DND-41 (cell line): Measurements from ENCODE around the gene ARHGAP4.

Experiments used
- ATAC-seq: fragments of 200-7000 bp; cut with Tn5 transposase; 3 replicates; pipeline ENCODE4 v1.9.1; 2021; ENCODE audit warnings: low read depth; ENCODE audit not compliant: insufficient read depth
- DNase-seq: peaks from one replicate; pipeline ENCODE4 v3.0.0-alpha.2; 2020
- H2AFZ ChIP-seq: 2 replicates; pipeline ENCODE4 v1.6.0; 2012; ENCODE audit warnings: low read depth, low read length
- H3K27ac ChIP-seq: 2 replicates; pipeline ENCODE4 v1.5.1; 2012; ENCODE audit warnings: low read length, inconsistent platforms
- H3K27me3 ChIP-seq: fragments of 200-600 bp; sonication (generic); 2 replicates; pipeline ENCODE4 v1.6.0; 2012; ENCODE audit warnings: low read length, mild to moderate bottlenecking, inconsistent platforms; ENCODE audit not compliant: insufficient read depth, poor library complexity
- H3K36me3 ChIP-seq: 2 replicates; pipeline ENCODE4 v1.5.1; 2012; ENCODE audit warnings: low read length, inconsistent platforms; ENCODE audit not compliant: insufficient read depth
- H3K4me1 ChIP-seq: 2 replicates; pipeline ENCODE4 v1.5.1; 2012; ENCODE audit warnings: mild to moderate bottlenecking, low read length; ENCODE audit not compliant: insufficient read depth
- H3K4me2 ChIP-seq: 2 replicates; pipeline ENCODE4 v1.6.0; 2012; ENCODE audit warnings: mild to moderate bottlenecking, moderate library complexity, low read length, inconsistent platforms; ENCODE audit not compliant: insufficient read depth
- H3K4me3 ChIP-seq, 2 experiments: fragments of 200-600 bp in 1 of 2; shearing (Covaris generic) in 1 of 2; 2 replicates each; pipeline ENCODE4 v1.5.1; 2012 to 2016; ENCODE audit warnings: inconsistent platforms in 2 of 2, low read length in 2 of 2, mild to moderate bottlenecking in 2 of 2, low read depth in 1 of 2, moderate library complexity in 1 of 2
- H3K79me2 ChIP-seq: 2 replicates; pipeline ENCODE4 v1.6.0; 2012; ENCODE audit warnings: low read length, inconsistent platforms; ENCODE audit not compliant: insufficient read depth
- H3K9ac ChIP-seq: 2 replicates; pipeline ENCODE4 v1.6.0; 2012; ENCODE audit warnings: low read depth, mild to moderate bottlenecking, inconsistent platforms, low read length, moderate library complexity
- H3K9me3 ChIP-seq: 2 replicates; pipeline ENCODE4 v1.5.1; 2012; ENCODE audit warnings: low read length, moderate library complexity, mild to moderate bottlenecking, inconsistent platforms; ENCODE audit not compliant: insufficient read depth, severe bottlenecking
- H4K20me1 ChIP-seq: 2 replicates; pipeline ENCODE4 v1.6.0; 2012; ENCODE audit warnings: low read length; ENCODE audit not compliant: insufficient read depth
- EZH2 ChIP-seq: IDR thresholded peaks from 3 replicates; pipeline ENCODE4 v1.6.1; 2012; ENCODE audit warnings: borderline replicate concordance, low read depth, mild to moderate bottlenecking, moderate library complexity, low read length, inconsistent platforms; ENCODE audit not compliant: severe bottlenecking
- TF ChIP-seq, protein P1 (sequence below): IDR thresholded peaks from 2 replicates; pipeline ENCODE4 v1.5.1; 2012; ENCODE audit warnings: borderline replicate concordance, low read length, moderate library complexity, mild to moderate bottlenecking; ENCODE audit not compliant: poor library complexity, severe bottlenecking; ENCODE audit errors: extremely low read depth

ARHGAP4 gene

DNA sequence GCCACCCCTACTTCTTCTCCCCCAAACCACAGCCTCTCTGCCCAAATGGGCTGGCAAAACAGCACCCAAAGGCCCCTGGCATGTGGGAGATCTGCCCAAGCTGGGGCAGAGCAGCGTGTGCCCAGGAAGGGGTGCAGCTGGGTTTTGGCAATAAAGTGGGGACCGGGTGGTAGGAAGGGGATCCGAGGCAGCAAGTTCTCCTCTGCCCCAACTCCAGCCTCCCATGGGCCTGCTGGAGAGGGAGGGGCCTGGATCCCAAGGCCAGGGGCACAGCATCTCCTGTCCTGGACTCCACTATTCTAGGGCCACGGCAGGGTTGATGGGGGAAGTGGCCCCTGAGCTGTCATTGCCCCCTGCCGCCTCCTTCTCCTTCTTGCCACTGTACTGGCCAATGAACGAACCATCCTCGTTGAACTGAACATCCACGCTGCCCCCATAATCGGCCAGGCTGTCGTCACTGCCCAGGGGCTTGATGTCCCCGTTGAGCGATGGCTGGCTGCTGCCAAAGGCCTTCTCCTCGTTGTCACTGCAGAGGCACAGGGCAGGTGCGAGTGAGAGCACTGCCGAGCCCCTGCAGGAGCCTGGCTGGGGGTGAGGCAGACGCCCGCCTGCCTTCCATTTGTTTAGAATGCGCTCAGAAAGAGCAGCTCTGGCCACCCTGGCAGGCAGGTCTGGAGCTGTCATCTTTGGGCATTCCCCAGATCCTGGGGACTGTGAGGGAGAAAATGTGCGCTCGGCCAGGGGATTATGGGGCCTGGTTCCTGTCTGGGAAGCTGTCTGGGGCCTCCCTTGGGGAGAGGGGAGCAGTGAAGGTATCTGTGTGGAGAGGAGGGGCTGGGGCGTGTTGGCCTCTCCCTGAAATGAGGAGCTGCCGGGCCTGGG, 63.5 kb downstream of the ARHGAP4 start:
- DNase-seq: no peak
- Histone ChIP-seq H3K9me3 (no peaks in the 10 kb centered on the region), H3K4me3 (no peak overlapping the region)

DNA sequence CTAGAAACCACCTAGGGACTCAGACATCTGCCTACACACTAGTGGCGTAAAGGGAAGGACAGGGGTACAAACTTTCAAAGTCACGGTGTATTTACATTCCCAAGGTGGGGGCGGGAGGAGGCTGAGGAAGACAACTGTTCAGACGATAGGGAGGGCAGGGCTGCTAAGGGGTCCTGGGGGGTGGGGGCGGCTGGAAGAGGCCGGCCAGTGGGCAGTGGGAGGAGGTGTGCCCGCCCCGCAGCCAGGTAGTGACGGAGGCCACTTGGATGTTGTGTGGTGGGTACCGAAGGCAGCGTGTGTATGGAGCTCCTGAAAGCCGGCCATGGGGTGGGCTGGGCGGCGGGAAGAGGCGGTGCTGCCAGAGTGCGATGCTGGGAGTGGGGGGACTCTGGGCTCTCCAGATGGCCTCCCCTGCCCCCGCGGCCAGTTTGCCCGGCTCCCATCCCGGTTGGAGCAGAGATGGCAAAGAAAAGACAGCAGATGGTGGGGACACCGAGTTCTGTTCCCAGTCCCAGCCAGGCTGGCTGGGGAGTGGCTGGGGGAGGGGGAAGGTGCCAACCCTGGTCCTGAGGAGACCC, 64.2 kb downstream of the ARHGAP4 start:
- H3K9me3 ChIP-seq: no peaks in the 10 kb centered on the region
- no peaks in the 10 kb centered on the region for H4K20me1 ChIP-seq
- H2AFZ ChIP-seq: no peak overlapping the region
- no peak overlapping the region for H3K4me2 ChIP-seq
- H3K27me3 ChIP-seq: no peaks in the 10 kb centered on the region
- no peak for DNase-seq
- H3K36me3 ChIP-seq: no peaks in the 10 kb centered on the region
- H3K4me3 ChIP-seq: no peak overlapping the region
- no peak for TF ChIP-seq EZH2
- TF ChIP-seq, protein P1, sequence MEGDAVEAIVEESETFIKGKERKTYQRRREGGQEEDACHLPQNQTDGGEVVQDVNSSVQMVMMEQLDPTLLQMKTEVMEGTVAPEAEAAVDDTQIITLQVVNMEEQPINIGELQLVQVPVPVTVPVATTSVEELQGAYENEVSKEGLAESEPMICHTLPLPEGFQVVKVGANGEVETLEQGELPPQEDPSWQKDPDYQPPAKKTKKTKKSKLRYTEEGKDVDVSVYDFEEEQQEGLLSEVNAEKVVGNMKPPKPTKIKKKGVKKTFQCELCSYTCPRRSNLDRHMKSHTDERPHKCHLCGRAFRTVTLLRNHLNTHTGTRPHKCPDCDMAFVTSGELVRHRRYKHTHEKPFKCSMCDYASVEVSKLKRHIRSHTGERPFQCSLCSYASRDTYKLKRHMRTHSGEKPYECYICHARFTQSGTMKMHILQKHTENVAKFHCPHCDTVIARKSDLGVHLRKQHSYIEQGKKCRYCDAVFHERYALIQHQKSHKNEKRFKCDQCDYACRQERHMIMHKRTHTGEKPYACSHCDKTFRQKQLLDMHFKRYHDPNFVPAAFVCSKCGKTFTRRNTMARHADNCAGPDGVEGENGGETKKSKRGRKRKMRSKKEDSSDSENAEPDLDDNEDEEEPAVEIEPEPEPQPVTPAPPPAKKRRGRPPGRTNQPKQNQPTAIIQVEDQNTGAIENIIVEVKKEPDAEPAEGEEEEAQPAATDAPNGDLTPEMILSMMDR: no peak
- no peak overlapping the region for H3K27ac ChIP-seq
- no peak overlapping the region for H3K9ac ChIP-seq
- no peak for ATAC-seq
- H3K79me2 ChIP-seq: no peaks in the 10 kb centered on the region
- no peaks in the 10 kb centered on the region for H3K4me1 ChIP-seq

More for the DNA sequence above, 63.5 kb downstream of the ARHGAP4 start:
- Histone ChIP-seq H3K9ac (no peak overlapping the region), H4K20me1 (no peaks in the 10 kb centered on the region), H3K36me3 (no peaks in the 10 kb centered on the region), H3K27me3 (no peaks in the 10 kb centered on the region), H3K4me1 (no peaks in the 10 kb centered on the region), H3K79me2 (no peaks in the 10 kb centered on the region), H3K27ac (no peak overlapping the region), H3K4me2 (no peak overlapping the region), H2AFZ (no peak overlapping the region)
- TF ChIP-seq EZH2: no peak
- TF ChIP-seq, protein P1: no peak
- ATAC-seq: no peak

DNA sequence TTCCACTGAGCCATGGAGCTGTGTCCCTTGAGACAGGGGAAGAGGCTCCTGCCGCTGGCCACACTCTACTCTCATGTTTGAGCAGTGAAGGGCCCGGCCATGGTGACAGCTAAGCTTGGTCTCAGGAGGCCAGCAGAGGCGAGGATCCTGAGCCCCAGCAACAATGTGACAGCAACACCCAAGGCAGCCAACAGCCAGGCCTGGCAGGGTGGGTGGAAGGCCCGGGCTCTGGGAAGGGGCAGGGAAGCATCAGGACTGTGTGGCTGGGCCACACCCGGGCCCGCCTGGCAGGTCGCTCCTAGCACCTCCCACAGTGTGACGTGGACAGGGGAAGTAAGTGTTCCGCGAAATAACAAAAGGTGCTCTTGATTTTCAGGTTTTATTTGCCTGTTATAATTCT, 64.9 kb downstream of the ARHGAP4 start:
- no peak for ATAC-seq
- no peaks in the 10 kb centered on the region for H4K20me1 ChIP-seq
- H3K79me2 ChIP-seq: no peaks in the 10 kb centered on the region
- no peaks in the 10 kb centered on the region for H3K4me1 ChIP-seq
- DNase-seq: no peak
- no peak overlapping the region for H2AFZ ChIP-seq
- TF ChIP-seq, protein P1: no peak
- TF ChIP-seq EZH2: no peak
- no peak overlapping the region for H3K4me3 ChIP-seq
- H3K9me3 ChIP-seq: no peaks in the 10 kb centered on the region
- no peak overlapping the region for H3K9ac ChIP-seq
- H3K27me3 ChIP-seq: no peaks in the 10 kb centered on the region
- no peak overlapping the region for H3K27ac ChIP-seq
- H3K4me2 ChIP-seq: no peak overlapping the region
- H3K36me3 ChIP-seq: no peaks in the 10 kb centered on the region
